ENCODE results near the gene ADAM17. TPM values are rescaled to one million over a fixed set of nuclear protein-coding genes. Genes with fewer than 3 reads are reported as not detected.

ADAM17 gene
- total and polyA plus RNA-seq, 7 donors = 3.2 to 17.6 (median 12.8) TPM

- no peaks in the 10 kb centered on the region for H3K9me3 ChIP-seq
- no peak overlapping the region for H3K27ac ChIP-seq
- DNase-seq = no peak
- intact Hi-C loops (cut with DNase I) = no loop called here
- peaks cover 0 to 11% (median 5%) of the 10 kb centered on the region in 4 donors for H3K36me3 ChIP-seq
- H3K27me3 ChIP-seq = no peaks in the 10 kb centered on the region
- no peak for TF ChIP-seq POLR2A (IDR thresholded peaks at IDR 0.05)
- TF ChIP-seq POLR2AphosphoS5 (IDR thresholded peaks at IDR 0.05) = no peak
- no peak for TF ChIP-seq CTCF (IDR thresholded peaks at IDR 0.05)
- TF ChIP-seq EP300 (IDR thresholded peaks at IDR 0.05) = no peak
- H3K4me3 ChIP-seq = no peak overlapping the region
- 96 to 98% methylated on average over 2 of the region's 2 CpGs for WGBS, 2 donors
- no peaks in the 10 kb centered on the region for H3K4me1 ChIP-seq
Measured at GRCh38 chr2:9533663-9534062, 22.0 kb downstream of the ADAM17 start.

- H3K36me3 ChIP-seq = peaks cover 0 to 14% (median 5%) of the 10 kb centered on the region in 4 donors
- H3K4me1 ChIP-seq = no peaks in the 10 kb centered on the region
- TF ChIP-seq POLR2A (IDR thresholded peaks at IDR 0.05) (no peak), EP300 (IDR thresholded peaks at IDR 0.05) (no peak), CTCF (IDR thresholded peaks at IDR 0.05) (no peak), POLR2AphosphoS5 (IDR thresholded peaks at IDR 0.05) (no peak)
- no peaks in the 10 kb centered on the region for H3K9me3 ChIP-seq
- H3K27ac ChIP-seq = no peak overlapping the region
- H3K4me3 ChIP-seq = no peak overlapping the region
- intact Hi-C loops (cut with DNase I) = no loop called here
- no peak for DNase-seq
- H3K27me3 ChIP-seq = no peaks in the 10 kb centered on the region
- 99% methylated on average over 4 of the region's 4 CpGs for WGBS, 2 donors
Measured at GRCh38 chr2:9532421-9532820, 23.2 kb downstream of the ADAM17 start.

DNA sequence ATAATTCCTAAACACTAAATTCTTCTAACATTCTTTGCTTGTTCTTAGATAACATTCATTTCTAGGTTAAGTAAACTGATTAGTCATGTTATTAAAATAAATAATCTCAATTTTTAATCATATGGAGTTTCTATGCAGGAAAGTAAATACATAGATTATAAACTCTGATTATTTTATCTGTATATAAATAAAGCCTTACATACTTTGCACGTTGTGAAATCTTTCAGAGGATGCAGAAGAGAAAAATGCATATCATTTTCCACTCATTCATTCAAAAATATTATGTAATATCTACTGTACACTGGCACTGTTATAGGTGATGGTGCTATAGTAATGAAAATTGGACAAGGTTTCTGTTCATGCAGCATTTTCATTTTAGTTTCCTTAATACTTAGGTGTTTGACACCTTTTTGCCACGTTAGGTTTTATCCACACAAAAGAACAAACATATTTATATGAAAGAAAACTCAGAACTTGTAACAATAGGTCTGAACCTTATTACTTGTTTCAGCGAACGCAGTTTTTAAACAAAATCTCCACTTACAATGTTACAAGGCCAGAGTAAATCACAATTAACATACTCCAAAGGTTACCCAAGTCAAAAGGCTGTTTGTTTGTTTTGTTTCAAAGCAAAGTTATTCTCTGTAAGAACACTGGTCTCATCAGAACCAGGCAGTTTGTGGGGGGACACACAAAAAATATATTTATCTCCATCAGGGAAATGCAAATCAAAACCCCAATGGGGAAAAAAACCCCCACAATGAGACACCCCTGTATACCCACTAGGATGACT, 27.4 kb downstream of the ADAM17 start:
- Histone ChIP-seq H3K36me3 (peaks cover 4 to 40% (median 5%) of the 10 kb centered on the region in 4 donors), H3K4me1 (no peaks in the 10 kb centered on the region), H3K27me3 (no peaks in the 10 kb centered on the region), H3K27ac (no peak overlapping the region), H3K4me3 (no peak overlapping the region), H3K9me3 (no peaks in the 10 kb centered on the region)
- DNase-seq = no peak
- TF ChIP-seq POLR2AphosphoS5 (IDR thresholded peaks at IDR 0.05) (no peak), POLR2A (IDR thresholded peaks at IDR 0.05) (no peak), EP300 (IDR thresholded peaks at IDR 0.05) (no peak), CTCF (IDR thresholded peaks at IDR 0.05) (no peak)
- intact Hi-C loops (cut with DNase I) = loop anchor here (2.0 kb wide), 1 partner anchor 21 kb away; no protein-coding TSS in a partner anchor
- 85 to 91% methylated on average over 4 of the region's 4 CpGs for WGBS, 2 donors

DNA sequence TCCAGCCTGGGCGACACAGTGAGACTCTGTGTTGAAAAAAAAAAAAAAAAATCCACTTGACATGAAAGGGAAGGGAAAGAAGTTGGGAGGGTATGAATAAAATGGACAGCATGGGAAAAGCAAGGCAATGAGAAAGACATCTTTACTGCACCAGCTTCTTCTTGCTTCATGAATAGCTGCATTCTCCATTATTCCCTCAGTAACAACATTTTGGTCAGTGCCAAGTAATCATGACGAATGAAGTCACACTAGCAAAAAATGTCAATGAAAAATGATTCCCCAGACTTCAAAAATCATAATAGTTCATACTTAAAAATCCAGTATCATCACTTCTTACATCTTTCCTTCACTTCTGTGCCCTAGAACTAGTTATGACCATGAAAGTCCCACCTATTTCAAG, 30.4 kb downstream of the ADAM17 start:
- no peak for TF ChIP-seq EP300 (IDR thresholded peaks at IDR 0.05)
- no peak for TF ChIP-seq POLR2A (IDR thresholded peaks at IDR 0.05)
- TF ChIP-seq POLR2AphosphoS5 (IDR thresholded peaks at IDR 0.05) = no peak
- no peak for TF ChIP-seq CTCF (IDR thresholded peaks at IDR 0.05)
- DNase-seq = no peak
- 93 to 95% methylated on average over 2 of the region's 2 CpGs for WGBS, 2 donors
- peaks cover 4 to 59% (median 6%) of the 10 kb centered on the region in 4 donors for H3K36me3 ChIP-seq
- H3K4me1 ChIP-seq = no peaks in the 10 kb centered on the region
- no peak overlapping the region for H3K27ac ChIP-seq
- H3K27me3 ChIP-seq = no peaks in the 10 kb centered on the region
- H3K9me3 ChIP-seq = no peaks in the 10 kb centered on the region
- no peak overlapping the region for H3K4me3 ChIP-seq
- intact Hi-C loops (cut with DNase I) = no loop called here
